HepG2 (cell line): ENCODE measurements around the gene ZNF367. TPM values are rescaled to one million over a fixed set of nuclear protein-coding genes. Genes with fewer than 3 reads are reported as not detected.

Experiments
- AKNA ChIP-seq: sonication (generic); formaldehyde crosslinking; IDR thresholded peaks from 2 replicates; pipeline ENCODE4 v1.4.0; 2020; ENCODE audit warnings: missing genetic modification reagents, borderline replicate concordance
- ASH2L ChIP-seq: fragments of 300-600, 200-600 bp; sonication (generic); IDR thresholded peaks from 2 replicates; pipeline ENCODE4 v1.7.0; 2017; ENCODE audit warnings: low read depth, mild to moderate bottlenecking, moderate library complexity, mixed read lengths, low read length; ENCODE audit not compliant: insufficient read length
- CAMTA2 ChIP-seq: sonication (generic); formaldehyde crosslinking; IDR thresholded peaks from 2 replicates; pipeline ENCODE4 v1.4.0; 2020; ENCODE audit warnings: mild to moderate bottlenecking, missing genetic modification reagents, borderline replicate concordance
- DR1 ChIP-seq: sonication (generic); formaldehyde crosslinking; IDR thresholded peaks from 2 replicates; pipeline ENCODE4 v1.8.0; 2021; ENCODE audit warnings: mild to moderate bottlenecking, missing genetic modification reagents, inconsistent platforms
- GABPA ChIP-seq, 2 experiments: IDR thresholded peaks; 2 replicates each; pipeline ENCODE4 v1.6.1; 2011 to 2016; ENCODE audit warnings: low read depth in 2 of 2, low read length in 1 of 2, missing biosample characterization in 1 of 2, missing genetic modification characterization in 1 of 2
- MED1 ChIP-seq: sonication (generic); formaldehyde crosslinking; IDR thresholded peaks from 2 replicates; pipeline ENCODE4 v1.4.0; 2020; ENCODE audit warnings: missing genetic modification reagents
- MYPOP ChIP-seq: sonication (generic); formaldehyde crosslinking; IDR thresholded peaks from 2 replicates; pipeline ENCODE4 v1.8.1; 2023; ENCODE audit warnings: mild to moderate bottlenecking, moderate library complexity, missing genetic modification reagents
- NR1H2 ChIP-seq: sonication (generic); formaldehyde crosslinking; IDR thresholded peaks from 2 replicates; pipeline ENCODE4 v1.8.1; 2022; ENCODE audit warnings: low read depth, missing genetic modification reagents, borderline replicate concordance
- PLRG1 ChIP-seq: fragments of 450-650 bp; conservative IDR thresholded peaks from 2 replicates; pipeline ENCODE4 v1.6.1; 2016
- RNF2 ChIP-seq: fragments of 450-650 bp; conservative IDR thresholded peaks from 2 replicates; pipeline ENCODE4 v1.6.1; 2016; ENCODE audit warnings: low read depth
- THAP9 ChIP-seq: sonication (generic); formaldehyde crosslinking; IDR thresholded peaks from 2 replicates; pipeline ENCODE4; 2020; ENCODE audit warnings: missing genetic modification reagents, mild to moderate bottlenecking, borderline replicate concordance
- U2AF2 ChIP-seq: fragments of 200-400 bp; formaldehyde crosslinking; IDR thresholded peaks from 2 replicates; pipeline ENCODE4 v1.6.1; 2017; ENCODE audit warnings: low read depth, mild to moderate bottlenecking, low read length
- ZFP36L1 ChIP-seq: sonication (generic); formaldehyde crosslinking; IDR thresholded peaks from 2 replicates; pipeline ENCODE4 v1.8.0; 2022; ENCODE audit warnings: mild to moderate bottlenecking, missing genetic modification reagents, moderate library complexity
- ZNF512 ChIP-seq: sonication (generic); formaldehyde crosslinking; IDR thresholded peaks from 2 replicates; pipeline ENCODE4 v1.4.0; 2020; ENCODE audit warnings: mild to moderate bottlenecking, missing genetic modification reagents
- ZNF773 ChIP-seq: sonication (generic); formaldehyde crosslinking; IDR thresholded peaks from 2 replicates; pipeline ENCODE4 v1.4.0; 2020; ENCODE audit warnings: missing genetic modification reagents, borderline replicate concordance
- polyA plus RNA-seq, 8 experiments: library from polyadenylated mRNA; depleted of rRNA in 3 of 8; stranded (reverse) in 7 of 8; unstranded in 1 of 8; fragments of >200 nt; fragmentation: Illumina TruSeq in 4 of 8; extraction: Trizol in 4 of 8; gene quantifications; 2 replicates each; pipeline versions ENCODE4 v1.2.1 to v1.2.3, GENCODE V29; 2011 to 2016; ENCODE audit warnings: low read depth in 4 of 8, missing spikeins in 1 of 8, mixed read lengths in 1 of 8; ENCODE audit not compliant: insufficient read depth in 1 of 8
- total RNA-seq, 5 experiments: library from RNA; depleted of rRNA; stranded (reverse); fragments of >200 nt; fragmentation: Illumina TruSeq; extraction: Trizol; gene quantifications; 2 replicates each; pipeline ENCODE4 v1.2.3, GENCODE V29; 2016; ENCODE audit warnings: low read depth in 1 of 5

Gene ZNF367
- total and polyA plus RNA-seq, 2 of the 13 experiments (the other 11 are each of a cell fraction or from before 2014, with no cell fraction given): 2.9 to 7.7 TPM

- TF ChIP-seq THAP9 (CRISPR knock-in tag): peak; percentile 64; the same call in 1 of the 2 replicates
- TF ChIP-seq ASH2L: peak; percentile 95
- TF ChIP-seq AKNA (CRISPR knock-in tag): no peak
- no peak for TF ChIP-seq ZNF512 (CRISPR knock-in tag)
- TF ChIP-seq NR1H2 (CRISPR knock-in tag): no peak
- no peak for TF ChIP-seq DR1 (CRISPR knock-in tag)
- TF ChIP-seq RNF2: no peak
- peak; percentile 46 for TF ChIP-seq MED1
- no peak for TF ChIP-seq ZNF773 (CRISPR knock-in tag)
- 0 out of 2 replicates have a peak, but pooled peaks have one; percentile 25 for TF ChIP-seq ZFP36L1
- no peak for TF ChIP-seq GABPA (IDR thresholded peaks at IDR 0.05; ENCODE audit: low read depth, low read length)
- 0 out of 2 replicates have a peak, but pooled peaks have one; percentile 11 for TF ChIP-seq GABPA (CRISPR knock-in tag; IDR thresholded peaks at IDR 0.05; ENCODE audit: low read depth)
- no peak for TF ChIP-seq CAMTA2 (CRISPR knock-in tag)
- no peak for TF ChIP-seq U2AF2
- no peak for TF ChIP-seq PLRG1
- no peak for TF ChIP-seq MYPOP (CRISPR knock-in tag)
These were observed 9.5 kb downstream of the ZNF367 start (continued) for GRCh38 chr9:96408409-96409280.
